WTC11 (cell line): ENCODE results near the gene DBN1. TPM values are rescaled to one million over a fixed set of nuclear protein-coding genes. Genes with fewer than 3 reads are reported as not detected.
A peak's percentile ranks its signal among the peaks of the same experiment; 100 is the strongest.

Source experiments
- ATAC-seq: fragments of 200-7000 bp; cut with Tn5 transposase; 2 replicates; pipeline ENCODE4 v1.10.0; 2021; ENCODE audit warnings: mild to moderate bottlenecking, moderate library complexity
- CTCF ChIA-PET: fragments of 300-600 bp; sonication (Branson Sonifier 250); formaldehyde crosslinking; loops from one replicate; lab custom pipeline; 2021; ENCODE audit warnings: antibody characterized with exemption; lab: Charles Lee
- POLR2A ChIA-PET: fragments of 350-600 bp; sonication (Branson Sonifier 250); formaldehyde crosslinking; loops from one replicate; lab custom pipeline; 2021; ENCODE audit warnings: antibody characterized with exemption; lab: Charles Lee
- DNase-seq: peaks from one replicate; pipeline ENCODE4 v3.0.0; 2021; ENCODE audit warnings: low spot score
- H3K27ac Mint-ChIP-seq: 2 replicates; pipeline ENCODE4 v1.8.0; 2021; ENCODE audit warnings: mixed read lengths
- H3K27me3 Mint-ChIP-seq: 2 replicates; pipeline ENCODE4 v1.8.0; 2021; ENCODE audit warnings: low read depth, mild to moderate bottlenecking, moderate library complexity, mixed read lengths
- H3K36me3 Mint-ChIP-seq: 2 replicates; pipeline ENCODE4 v1.8.0; 2021; ENCODE audit warnings: mixed read lengths
- H3K4me1 Mint-ChIP-seq: 2 replicates; pipeline ENCODE4 v1.8.0; 2022; ENCODE audit warnings: mixed read lengths
- H3K4me3 Mint-ChIP-seq: 2 replicates; pipeline ENCODE4 v1.8.0; 2021; ENCODE audit warnings: mild to moderate bottlenecking, moderate library complexity, mixed read lengths
- H3K9me3 Mint-ChIP-seq: 2 replicates; pipeline ENCODE4 v1.8.0; 2021; ENCODE audit warnings: mixed read lengths
- AR ChIP-seq: fragments of 250-450 bp; sonication (Bioruptor Pico); IDR thresholded peaks from 2 replicates; pipeline ENCODE4 v1.9.0; 2021; ENCODE audit warnings: mild to moderate bottlenecking
- ARID4B ChIP-seq: sonication (generic); formaldehyde crosslinking; IDR thresholded peaks from 2 replicates; pipeline ENCODE4 v1.8.0; 2023; ENCODE audit warnings: missing genetic modification reagents, mild to moderate bottlenecking, borderline replicate concordance
- CREM ChIP-seq: sonication (generic); formaldehyde crosslinking; IDR thresholded peaks from 2 replicates; pipeline ENCODE4 v1.8.1; 2022; ENCODE audit warnings: mild to moderate bottlenecking, missing genetic modification reagents, moderate library complexity
- ESRRA ChIP-seq: sonication (generic); formaldehyde crosslinking; IDR thresholded peaks from 2 replicates; pipeline ENCODE4 v1.8.1; 2022; ENCODE audit warnings: mild to moderate bottlenecking, missing genetic modification reagents, borderline replicate concordance
- FOXJ3 ChIP-seq: sonication (generic); formaldehyde crosslinking; IDR thresholded peaks from 2 replicates; pipeline ENCODE4 v1.9.0; 2021; ENCODE audit warnings: missing genetic modification reagents, mild to moderate bottlenecking, borderline replicate concordance
- GRHL2 ChIP-seq: fragments of 250-450 bp; sonication (Bioruptor Pico); IDR thresholded peaks from 2 replicates; pipeline ENCODE4 v1.8.0; 2022; ENCODE audit warnings: mild to moderate bottlenecking, moderate library complexity; ENCODE audit not compliant: insufficient replicate concordance, severe bottlenecking
- MAX ChIP-seq: sonication (generic); formaldehyde crosslinking; IDR thresholded peaks from 2 replicates; pipeline ENCODE4 v1.8.0; 2022; ENCODE audit warnings: mild to moderate bottlenecking, missing genetic modification reagents
- MYBL2 ChIP-seq: sonication (generic); formaldehyde crosslinking; IDR thresholded peaks from 2 replicates; pipeline ENCODE4 v1.8.1; 2023; ENCODE audit warnings: mild to moderate bottlenecking, moderate library complexity, missing genetic modification reagents
- PRDM15 ChIP-seq: sonication (generic); formaldehyde crosslinking; IDR thresholded peaks from 2 replicates; pipeline ENCODE4 v1.8.0; 2022; ENCODE audit warnings: missing genetic modification reagents
- RELA ChIP-seq: sonication (generic); formaldehyde crosslinking; IDR thresholded peaks from 2 replicates; pipeline ENCODE4 v1.8.1; 2022; ENCODE audit warnings: missing genetic modification reagents, mild to moderate bottlenecking, borderline replicate concordance
- USF1 ChIP-seq: sonication (generic); formaldehyde crosslinking; IDR thresholded peaks from 2 replicates; pipeline ENCODE4 v1.8.0; 2022; ENCODE audit warnings: mild to moderate bottlenecking, missing genetic modification reagents
- USF2 ChIP-seq: sonication (generic); formaldehyde crosslinking; IDR thresholded peaks from 2 replicates; pipeline ENCODE4 v1.8.1; 2023; ENCODE audit warnings: mild to moderate bottlenecking, missing genetic modification reagents, moderate library complexity
- ZNF121 ChIP-seq: sonication (generic); formaldehyde crosslinking; IDR thresholded peaks from 2 replicates; pipeline ENCODE4 v1.8.0; 2023; ENCODE audit warnings: missing genetic modification reagents
- total RNA-seq: library from RNA; stranded (reverse); gene quantifications from 3 replicates; pipeline ENCODE4 v1.2.3, GENCODE V29; 2021

Gene DBN1
- total RNA-seq, 1 experiment from 2014 or later: 288 TPM

GRCh38 chr5:177509991-177510566 is 36.6 kb upstream of the DBN1 start:
- TF ChIP-seq PRDM15 (CRISPR knock-in tag) (no peak), FOXJ3 (CRISPR knock-in tag) (no peak), AR (CRISPR knock-in tag) (no peak), MYBL2 (no peak), USF2 (CRISPR knock-in tag) (peak; percentile 37; the same call in 1 of the 2 replicates), CREM (CRISPR knock-in tag) (no peak), MAX (CRISPR knock-in tag) (no peak), ESRRA (CRISPR knock-in tag) (no peak), USF1 (CRISPR knock-in tag) (peak; percentile 21; the same call in 1 of the 2 replicates), RELA (CRISPR knock-in tag) (no peak), ZNF121 (CRISPR knock-in tag) (no peak), GRHL2 (no peak), ARID4B (CRISPR knock-in tag) (no peak)
- H3K36me3 Mint-ChIP-seq: peaks cover 46% of the 10 kb centered on the region
- no peaks in the 10 kb centered on the region for H3K27me3 Mint-ChIP-seq
- no peak overlapping the region for H3K4me3 Mint-ChIP-seq
- peak; percentile 8; the same call in 1 of the 2 replicates for ATAC-seq
- CTCF ChIA-PET: interaction anchor here (0.6 to 6.3 kb wide), 7 partner anchors 9 to 196 kb away, joined by 3 to 57 read pairs (median 4); partner anchors contain the start of gene PDLIM7
- H3K27ac Mint-ChIP-seq: peak overlapping the region; percentile 90
- no peaks in the 10 kb centered on the region for H3K9me3 Mint-ChIP-seq
- no peak for DNase-seq
- POLR2A ChIA-PET: no interaction called here
- peaks cover 17% of the 10 kb centered on the region for H3K4me1 Mint-ChIP-seq
